Stimulated activated CD4-positive, alpha-beta T cell treated with anti-CD3 and anti-CD28 coated beads, TNF-alpha, amount 100 ng/mL, for 4 hours (primary cell): ENCODE measurements around the gene CFD.
"Not testable (repeated sequence)": the region's sequence is repeated elsewhere in the genome, so short reads cannot be mapped to it uniquely, and the experiment has no call there.

Source experiments
- DNase-seq, 3 experiments: peaks; one replicate each; pipeline ENCODE4 v3.0.0-alpha.2; 2020; ENCODE audit warnings: low read depth in 3 of 3

The CFD gene

GRCh38 chr19:871446-872265, 12.2 kb downstream of the CFD start:
- no peak for DNase-seq

- peak; percentile 48 to 69 (median 59) for DNase-seq
Measured at GRCh38 chr19:872266-872951, 12.9 kb downstream of the CFD start.

- peak in 2 of 3 experiments; percentile 24 to 53 for DNase-seq
Measured at GRCh38 chr19:873084-873483, 13.6 kb downstream of the CFD start.

GRCh38 chr19:873561-874041, 14.1 kb downstream of the CFD start:
- no peak for DNase-seq

- DNase-seq, result no peak
Measured at GRCh38 chr19:875265-875879, 15.9 kb downstream of the CFD start.

GRCh38 chr19:876089-876488, 16.6 kb downstream of the CFD start:
- DNase-seq, result no peak

- no peak for DNase-seq
Measured at GRCh38 chr19:876780-877314, 17.4 kb downstream of the CFD start.

GRCh38 chr19:877992-878660, 18.7 kb downstream of the CFD start:
- not testable (repeated sequence) for DNase-seq

GRCh38 chr19:878751-879561, 19.5 kb downstream of the CFD start:
- DNase-seq, result not testable (repeated sequence)

GRCh38 chr19:879711-880438, 20.4 kb downstream of the CFD start:
- no peak for DNase-seq

- DNase-seq, result no peak
Measured at GRCh38 chr19:881385-882071, 22.1 kb downstream of the CFD start.

- DNase-seq, result no peak
Measured at GRCh38 chr19:882871-883497, 23.5 kb downstream of the CFD start.

GRCh38 chr19:883661-884211, 24.3 kb downstream of the CFD start:
- DNase-seq, result no peak

- DNase-seq, result no peak
Measured at GRCh38 chr19:884420-885211, 25.2 kb downstream of the CFD start.

GRCh38 chr19:885536-886224, 26.2 kb downstream of the CFD start:
- DNase-seq, result no peak

GRCh38 chr19:887072-887471, 27.6 kb downstream of the CFD start:
- no peak for DNase-seq

- no peak for DNase-seq
Measured at GRCh38 chr19:887599-887998, 28.1 kb downstream of the CFD start.
